ENCODE measurements around the gene KIAA0232.

The KIAA0232 gene

GRCh38 chr4:6917461-6918271 is 135.1 kb downstream of the KIAA0232 start:
- H3K4me3 ChIP-seq (ENCODE audit: low read depth in 1 of 2, low read length in 2 of 2), result peak overlapping the region in 1 of 2 donors; percentile 48
- H3K36me3 ChIP-seq (ENCODE audit: control insufficient read depth in 1 of 2, insufficient read depth in 2 of 2, low read length in 2 of 2), result no peaks in the 10 kb centered on the region
- H3K27ac ChIP-seq (ENCODE audit: low read length), result peak overlapping the region; percentile 89
- no peaks in the 10 kb centered on the region for H3K9me3 ChIP-seq (ENCODE audit: control insufficient read depth in 1 of 2, low read length in 2 of 2)
- H3K4me1 ChIP-seq (ENCODE audit: control insufficient read depth in 1 of 2, insufficient read depth in 2 of 2, low read length in 2 of 2), result peaks cover 26 to 36% of the 10 kb centered on the region in 2 donors
- no peaks in the 10 kb centered on the region for H3K27me3 ChIP-seq (ENCODE audit: low read depth, low read length)

- Histone ChIP-seq H3K27me3 (ENCODE audit: low read depth, low read length) (no peaks in the 10 kb centered on the region), H3K27ac (ENCODE audit: low read length) (peak overlapping the region; percentile 89), H3K9me3 (ENCODE audit: control insufficient read depth in 1 of 2, low read length in 2 of 2) (no peaks in the 10 kb centered on the region), H3K4me3 (ENCODE audit: low read depth in 1 of 2, low read length in 2 of 2) (no peak overlapping the region), H3K36me3 (ENCODE audit: control insufficient read depth in 1 of 2, insufficient read depth in 2 of 2, low read length in 2 of 2) (peaks cover 0 to 2% of the 10 kb centered on the region in 2 donors), H3K4me1 (ENCODE audit: control insufficient read depth in 1 of 2, insufficient read depth in 2 of 2, low read length in 2 of 2) (peaks cover 26 to 36% of the 10 kb centered on the region in 2 donors)
Observed at GRCh38 chr4:6918338-6918737, 135.8 kb downstream of the KIAA0232 start.

DNA sequence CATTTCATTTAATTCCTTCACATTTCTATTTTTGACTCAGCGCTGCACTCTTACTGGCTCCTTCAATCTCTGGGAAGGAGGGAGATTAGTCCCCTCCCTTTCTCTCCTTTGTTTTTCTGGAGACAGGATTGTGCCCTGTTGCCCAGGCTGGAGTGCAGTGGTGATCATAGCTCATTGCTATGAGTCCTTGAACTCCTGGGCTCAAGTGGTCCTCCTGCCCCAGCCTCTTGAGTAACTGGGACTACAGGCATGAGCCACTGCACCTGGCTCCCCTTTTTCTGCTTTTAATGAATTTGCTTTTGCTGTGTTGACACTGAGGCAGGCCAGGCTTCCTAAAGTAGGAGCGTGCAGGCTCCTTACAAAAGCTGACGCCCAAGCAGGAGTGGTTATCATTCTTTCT is 137.6 kb downstream of the KIAA0232 start:
- Histone ChIP-seq H3K4me1 (ENCODE audit: control insufficient read depth in 1 of 2, insufficient read depth in 2 of 2, low read length in 2 of 2) (peaks cover 26 to 34% of the 10 kb centered on the region in 2 donors), H3K36me3 (ENCODE audit: control insufficient read depth in 1 of 2, insufficient read depth in 2 of 2, low read length in 2 of 2) (peaks cover 12 to 19% of the 10 kb centered on the region in 2 donors), H3K9me3 (ENCODE audit: control insufficient read depth in 1 of 2, low read length in 2 of 2) (no peaks in the 10 kb centered on the region), H3K27me3 (ENCODE audit: low read depth, low read length) (no peaks in the 10 kb centered on the region), H3K27ac (ENCODE audit: low read length) (peak overlapping the region; percentile 23), H3K4me3 (ENCODE audit: low read depth in 1 of 2, low read length in 2 of 2) (no peak overlapping the region)

GRCh38 chr4:6923507-6923906 is 141.0 kb downstream of the KIAA0232 start:
- Histone ChIP-seq H3K36me3 (ENCODE audit: control insufficient read depth in 1 of 2, insufficient read depth in 2 of 2, low read length in 2 of 2) (peaks cover 15 to 29% of the 10 kb centered on the region in 2 donors), H3K4me3 (ENCODE audit: low read depth in 1 of 2, low read length in 2 of 2) (no peak overlapping the region), H3K27ac (ENCODE audit: low read length) (no peak overlapping the region), H3K4me1 (ENCODE audit: control insufficient read depth in 1 of 2, insufficient read depth in 2 of 2, low read length in 2 of 2) (peaks cover 7 to 16% of the 10 kb centered on the region in 2 donors), H3K9me3 (ENCODE audit: control insufficient read depth in 1 of 2, low read length in 2 of 2) (no peaks in the 10 kb centered on the region), H3K27me3 (ENCODE audit: low read depth, low read length) (no peaks in the 10 kb centered on the region)

- Histone ChIP-seq H3K4me3 (ENCODE audit: low read depth in 1 of 2, low read length in 2 of 2) (no peak overlapping the region), H3K9me3 (ENCODE audit: control insufficient read depth in 1 of 2, low read length in 2 of 2) (no peaks in the 10 kb centered on the region), H3K36me3 (ENCODE audit: control insufficient read depth in 1 of 2, insufficient read depth in 2 of 2, low read length in 2 of 2) (peaks cover 15 to 29% of the 10 kb centered on the region in 2 donors), H3K4me1 (ENCODE audit: control insufficient read depth in 1 of 2, insufficient read depth in 2 of 2, low read length in 2 of 2) (peaks cover 7 to 12% of the 10 kb centered on the region in 2 donors), H3K27ac (ENCODE audit: low read length) (no peak overlapping the region), H3K27me3 (ENCODE audit: low read depth, low read length) (no peaks in the 10 kb centered on the region)
Observed at GRCh38 chr4:6924361-6924779, 141.8 kb downstream of the KIAA0232 start.

DNA sequence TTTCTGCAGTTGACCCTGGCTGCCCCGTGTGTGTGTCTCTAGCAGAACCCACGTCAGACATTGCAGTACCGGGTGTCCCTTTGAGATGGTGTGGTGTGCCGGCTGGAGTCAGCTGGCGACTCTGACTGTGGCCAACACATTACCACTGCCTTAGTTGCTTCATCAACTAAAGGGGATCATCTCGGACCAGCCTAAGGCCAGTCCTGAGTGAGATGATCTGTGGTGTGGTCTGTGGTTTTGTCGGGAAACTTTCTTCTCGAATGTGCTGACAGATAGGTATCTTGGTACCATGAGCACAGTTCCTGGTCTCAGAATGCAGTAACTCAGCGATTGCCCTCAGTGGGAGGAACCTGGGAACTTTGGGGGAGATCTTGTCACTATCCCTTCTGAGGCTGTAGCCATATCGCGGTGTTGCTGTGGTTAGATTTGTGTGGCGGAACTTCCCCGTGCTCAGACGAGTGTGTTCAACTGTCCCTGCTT is 142.9 kb downstream of the KIAA0232 start:
- Histone ChIP-seq H3K27ac (ENCODE audit: low read length) (peak overlapping the region; percentile 84), H3K27me3 (ENCODE audit: low read depth, low read length) (no peaks in the 10 kb centered on the region), H3K9me3 (ENCODE audit: control insufficient read depth in 1 of 2, low read length in 2 of 2) (no peaks in the 10 kb centered on the region), H3K4me3 (ENCODE audit: low read depth in 1 of 2, low read length in 2 of 2) (no peak overlapping the region), H3K4me1 (ENCODE audit: control insufficient read depth in 1 of 2, insufficient read depth in 2 of 2, low read length in 2 of 2) (peaks cover under 1 to 12% of the 10 kb centered on the region in 2 donors), H3K36me3 (ENCODE audit: control insufficient read depth in 1 of 2, insufficient read depth in 2 of 2, low read length in 2 of 2) (peaks cover 15 to 29% of the 10 kb centered on the region in 2 donors)

DNA sequence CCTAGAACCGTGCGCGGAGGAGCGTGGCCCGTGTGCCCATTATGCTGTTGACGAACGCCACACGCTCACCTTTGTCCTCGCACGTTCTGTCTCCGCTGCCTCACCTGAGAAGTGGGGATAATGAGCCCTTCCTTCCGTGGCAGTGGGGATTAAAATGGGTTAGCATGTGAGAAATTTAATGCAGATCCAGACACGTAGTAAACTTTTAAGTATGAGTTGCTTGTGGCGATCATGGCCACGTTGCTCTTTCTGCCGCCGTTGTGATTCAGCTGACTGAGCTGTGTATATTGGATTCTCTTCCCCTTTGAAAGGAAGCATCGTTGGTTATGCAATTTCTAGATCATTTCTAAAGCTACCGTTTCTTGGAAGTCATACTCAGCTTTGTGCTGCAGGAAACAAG is 143.6 kb downstream of the KIAA0232 start:
- Histone ChIP-seq H3K4me3 (ENCODE audit: low read depth in 1 of 2, low read length in 2 of 2) (no peak overlapping the region), H3K9me3 (ENCODE audit: control insufficient read depth in 1 of 2, low read length in 2 of 2) (no peaks in the 10 kb centered on the region), H3K4me1 (ENCODE audit: control insufficient read depth in 1 of 2, insufficient read depth in 2 of 2, low read length in 2 of 2) (peaks cover 0 to 12% of the 10 kb centered on the region in 2 donors), H3K36me3 (ENCODE audit: control insufficient read depth in 1 of 2, insufficient read depth in 2 of 2, low read length in 2 of 2) (peaks cover 15 to 29% of the 10 kb centered on the region in 2 donors), H3K27me3 (ENCODE audit: low read depth, low read length) (no peaks in the 10 kb centered on the region), H3K27ac (ENCODE audit: low read length) (peak overlapping the region; percentile 84)

DNA sequence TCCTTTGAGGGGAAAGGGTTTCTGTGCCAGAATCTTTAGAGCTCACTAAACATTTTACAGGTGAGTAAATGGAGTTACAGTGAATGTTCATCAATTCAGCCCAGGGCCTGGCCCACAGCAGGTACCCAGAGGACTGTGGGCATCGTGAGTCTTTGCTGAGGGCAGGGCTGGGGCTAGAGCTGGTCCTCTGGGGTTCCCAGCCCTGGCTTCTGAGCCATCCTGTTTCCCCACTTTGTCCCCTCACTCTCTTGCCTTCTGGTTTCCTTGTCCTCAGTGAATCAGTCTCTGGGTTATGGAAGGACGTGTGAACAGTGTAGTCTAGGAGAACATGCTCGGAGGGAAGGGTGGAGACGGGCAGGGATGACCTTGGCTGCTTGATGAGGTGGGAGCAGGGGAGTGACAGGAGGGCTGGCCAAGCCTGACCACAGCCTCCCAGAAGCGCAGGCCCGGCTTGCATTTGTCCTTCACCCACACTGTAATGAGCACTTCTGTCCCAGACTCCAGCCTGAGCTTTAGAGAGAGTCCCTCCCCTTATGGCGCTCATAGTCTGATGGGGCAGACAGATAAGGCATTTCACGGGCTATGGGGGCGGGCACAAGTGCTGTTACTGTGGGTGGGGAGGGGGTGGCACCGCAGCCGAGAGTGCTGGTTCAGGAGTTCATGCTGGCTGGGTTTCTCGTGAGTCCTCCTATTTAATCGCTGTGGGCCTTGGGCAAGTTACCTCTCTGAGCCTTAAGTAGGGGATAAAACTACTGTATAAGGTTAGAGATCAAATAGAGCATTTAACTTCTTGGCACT is 144.4 kb downstream of the KIAA0232 start:
- H3K4me1 ChIP-seq (ENCODE audit: control insufficient read depth in 1 of 2, insufficient read depth in 2 of 2, low read length in 2 of 2), result peaks cover 0 to 12% of the 10 kb centered on the region in 2 donors
- no peak overlapping the region for H3K4me3 ChIP-seq (ENCODE audit: low read depth in 1 of 2, low read length in 2 of 2)
- H3K9me3 ChIP-seq (ENCODE audit: control insufficient read depth in 1 of 2, low read length in 2 of 2), result no peaks in the 10 kb centered on the region
- peaks cover 15 to 29% of the 10 kb centered on the region in 2 donors for H3K36me3 ChIP-seq (ENCODE audit: control insufficient read depth in 1 of 2, insufficient read depth in 2 of 2, low read length in 2 of 2)
- H3K27ac ChIP-seq (ENCODE audit: low read length), result peak overlapping the region; percentile 84
- no peaks in the 10 kb centered on the region for H3K27me3 ChIP-seq (ENCODE audit: low read depth, low read length)

DNA sequence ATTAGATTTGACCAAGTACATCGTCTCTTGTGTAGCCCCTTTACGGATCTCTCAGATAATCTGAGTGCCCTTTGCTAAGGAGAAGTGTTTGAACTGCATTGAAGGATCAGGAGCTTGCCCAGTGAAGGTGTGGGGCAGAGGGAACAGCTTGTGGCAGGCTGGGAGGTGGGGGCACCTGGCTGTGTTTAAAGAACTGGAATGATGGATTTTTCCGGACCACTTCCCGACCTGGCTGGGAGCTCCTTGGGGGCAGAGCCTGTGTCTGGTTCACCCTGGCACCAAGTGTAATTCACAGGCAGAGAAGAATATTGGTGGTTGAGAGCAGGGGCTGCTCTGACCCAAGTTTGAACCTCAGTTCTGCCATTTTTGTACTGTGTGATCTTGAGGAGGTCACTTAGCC is 145.6 kb downstream of the KIAA0232 start:
- Histone ChIP-seq H3K4me1 (ENCODE audit: control insufficient read depth in 1 of 2, insufficient read depth in 2 of 2, low read length in 2 of 2) (peaks cover 0 to 12% of the 10 kb centered on the region in 2 donors), H3K36me3 (ENCODE audit: control insufficient read depth in 1 of 2, insufficient read depth in 2 of 2, low read length in 2 of 2) (peaks cover 15 to 29% of the 10 kb centered on the region in 2 donors), H3K4me3 (ENCODE audit: low read depth in 1 of 2, low read length in 2 of 2) (no peak overlapping the region), H3K27ac (ENCODE audit: low read length) (peak overlapping the region; percentile 11), H3K9me3 (ENCODE audit: control insufficient read depth in 1 of 2, low read length in 2 of 2) (no peaks in the 10 kb centered on the region), H3K27me3 (ENCODE audit: low read depth, low read length) (no peaks in the 10 kb centered on the region)

DNA sequence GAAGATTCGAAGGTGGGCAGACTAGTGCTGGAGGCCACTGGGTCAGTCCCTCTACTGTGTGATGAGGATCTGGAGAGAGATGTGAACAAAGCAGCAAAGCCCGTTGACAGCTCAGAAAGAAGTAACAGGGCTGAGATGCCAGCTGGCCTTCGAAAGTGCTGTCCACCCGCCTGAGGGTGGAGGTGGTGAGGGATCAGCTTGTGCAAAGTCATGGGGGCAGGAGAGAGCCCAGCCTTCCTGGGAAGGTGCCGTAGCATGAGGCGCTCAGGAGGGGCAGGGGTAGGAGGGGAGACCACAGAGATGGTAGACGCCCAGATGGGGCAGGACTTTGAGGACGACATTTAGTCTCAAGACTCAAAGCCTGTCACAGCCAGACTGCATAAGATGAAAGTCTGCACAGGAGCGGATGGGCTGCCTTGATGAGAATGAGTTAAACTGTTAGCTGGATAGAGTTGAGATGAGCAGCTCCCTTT is 146.8 kb downstream of the KIAA0232 start:
- peak overlapping the region; percentile 34 for H3K27ac ChIP-seq (ENCODE audit: low read length)
- no peak overlapping the region for H3K4me3 ChIP-seq (ENCODE audit: low read depth in 1 of 2, low read length in 2 of 2)
- H3K4me1 ChIP-seq (ENCODE audit: control insufficient read depth in 1 of 2, insufficient read depth in 2 of 2, low read length in 2 of 2), result peaks cover 0 to 12% of the 10 kb centered on the region in 2 donors

More for the DNA sequence above, 146.8 kb downstream of the KIAA0232 start:
- H3K27me3 ChIP-seq (ENCODE audit: low read depth, low read length), result no peaks in the 10 kb centered on the region
- peaks cover 5 to 17% of the 10 kb centered on the region in 2 donors for H3K36me3 ChIP-seq (ENCODE audit: control insufficient read depth in 1 of 2, insufficient read depth in 2 of 2, low read length in 2 of 2)
- H3K9me3 ChIP-seq (ENCODE audit: control insufficient read depth in 1 of 2, low read length in 2 of 2), result no peaks in the 10 kb centered on the region

Measured in muscle layer of duodenum (tissue), 2 donors.